GM12878 (cell line): ENCODE results near the gene IGFBP6. TPM values are rescaled to one million over a fixed set of nuclear protein-coding genes. Genes with fewer than 3 reads are reported as not detected.

Source experiments
- ATAC-seq: fragments of 200-7000 bp; cut with Tn5 transposase; 3 replicates; pipeline ENCODE4 v1.9.1; 2020; ENCODE audit warnings: mild to moderate bottlenecking, moderate library complexity
- BruUV-seq: library from RNA; stranded (reverse); fragments of 400-500 nt; replicated peaks from 2 replicates; lab custom pipeline; 2021; lab: Mats Ljungman, UMichigan
- CTCF ChIA-PET: fragments of 300-600 bp; sonication (Branson Sonifier 250); formaldehyde crosslinking; extraction: SDS; loops from one replicate; lab custom pipeline; 2021; ENCODE audit warnings: inconsistent platforms; lab: Yijun Ruan, JAX
- POLR2A ChIA-PET: fragments of 350-600 bp; formaldehyde crosslinking; extraction: SDS; loops from one replicate; lab custom pipeline; 2021; ENCODE audit warnings: inconsistent platforms; lab: Charles Lee
- RAD21 ChIA-PET: fragments of 300-600 bp; sonication (Branson Sonifier 250); formaldehyde crosslinking; loops from one replicate; lab custom pipeline; 2023; ENCODE audit warnings: antibody characterized with exemption; ENCODE audit not compliant: unreplicated experiment; lab: Charles Lee
- SMC1A ChIA-PET: fragments of 300-600 bp; sonication (Branson Sonifier 250); formaldehyde crosslinking; loops from one replicate; lab custom pipeline; 2023; ENCODE audit not compliant: unreplicated experiment, uncharacterized antibody; lab: Charles Lee
- DNase-seq: peaks from one replicate; pipeline ENCODE4 v3.0.0-alpha.2; 2011; ENCODE audit warnings: low read depth, low spot score
- FAIRE-seq: peaks from 3 replicates; lab custom pipeline; 2011; peaks lifted over from hg19 to GRCh38; lab: Jason Lieb, UNC
- H2AFZ ChIP-seq: 2 replicates; pipeline ENCODE4 v1.6.0; 2011; ENCODE audit warnings: low read depth, low read length, control low read depth; ENCODE audit not compliant: control insufficient read depth
- H3K27ac ChIP-seq: 2 replicates; pipeline ENCODE4 v1.5.1; 2011; ENCODE audit warnings: control low read depth; ENCODE audit not compliant: control insufficient read depth, insufficient read depth
- H3K27me3 ChIP-seq, 2 experiments: replicated peaks in 1 of 2; 2 replicates each; pipeline versions ENCODE4 v1.6.0 to v1.6.1; 2011; ENCODE audit warnings: low read length in 1 of 2; ENCODE audit not compliant: control insufficient read depth in 2 of 2, insufficient read depth in 2 of 2
- H3K36me3 ChIP-seq, 2 experiments: 2 replicates each; pipeline ENCODE4 v1.5.1; 2011; ENCODE audit warnings: low read length in 1 of 2; ENCODE audit not compliant: control insufficient read depth in 2 of 2, insufficient read depth in 2 of 2
- H3K4me1 ChIP-seq: 2 replicates; pipeline ENCODE4 v1.6.1; 2011; ENCODE audit warnings: mild to moderate bottlenecking, low read length, moderate library complexity, mixed read lengths; ENCODE audit not compliant: control insufficient read depth, insufficient read depth
- H3K4me2 ChIP-seq: 2 replicates; pipeline ENCODE4 v1.6.0; 2011; ENCODE audit warnings: control low read depth; ENCODE audit not compliant: control insufficient read depth, insufficient read depth
- H3K4me3 ChIP-seq: fragments of 200-600 bp; sonication (generic); 2 replicates; pipeline ENCODE4 v1.5.1; 2016
- H3K79me2 ChIP-seq: 2 replicates; pipeline ENCODE4 v1.6.0; 2011; ENCODE audit warnings: low read length; ENCODE audit not compliant: control insufficient read depth, insufficient read depth
- H3K9ac ChIP-seq: 2 replicates; pipeline ENCODE4 v1.8.0; 2011; ENCODE audit warnings: low read length, control low read depth, mixed read lengths; ENCODE audit not compliant: control insufficient read depth, insufficient read depth
- H3K9me3 ChIP-seq: replicated peaks from 3 replicates; pipeline ENCODE4 v1.5.1; 2011; ENCODE audit warnings: mild to moderate bottlenecking, low read length; ENCODE audit not compliant: control insufficient read depth, insufficient read depth
- H4K20me1 ChIP-seq: 2 replicates; pipeline ENCODE4 v1.6.0; 2011; ENCODE audit not compliant: control insufficient read depth, insufficient read depth
- JUND ChIP-seq: IDR thresholded peaks from 2 replicates; pipeline ENCODE4 v1.6.1; 2012; ENCODE audit warnings: low read depth, mild to moderate bottlenecking, low read length, improper control_type of control experiment, moderate library complexity
- MXI1 ChIP-seq: fragments of 150-350 bp; IDR thresholded peaks from 2 replicates; pipeline ENCODE4 v1.6.1; 2011; ENCODE audit warnings: low read depth, mild to moderate bottlenecking, inconsistent platforms, low read length, improper control_type of control experiment
- MYC ChIP-seq: IDR thresholded peaks from 2 replicates; pipeline ENCODE4 v1.6.1; 2011; ENCODE audit warnings: mild to moderate bottlenecking, low read length, moderate library complexity, inconsistent platforms; ENCODE audit not compliant: insufficient read depth, insufficient replicate concordance, insufficient read length, severe bottlenecking
- NFYA ChIP-seq: IDR thresholded peaks from 2 replicates; pipeline ENCODE4 v1.6.1; 2011; ENCODE audit warnings: low read depth, mild to moderate bottlenecking, low read length, improper control_type of control experiment, borderline replicate concordance
- RFX5 ChIP-seq: IDR thresholded peaks from 2 replicates; pipeline ENCODE4 v1.6.1; 2011; ENCODE audit warnings: low read depth, low read length, improper control_type of control experiment
- TCF12 ChIP-seq: IDR thresholded peaks from 2 replicates; pipeline ENCODE4 v1.6.1; 2011; ENCODE audit warnings: low read depth, mild to moderate bottlenecking, low read length
- ZNF217 ChIP-seq: fragments of 450-650 bp; IDR thresholded peaks from 2 replicates; pipeline ENCODE4 v1.6.1; 2017; ENCODE audit warnings: antibody characterized with exemption, mild to moderate bottlenecking
- WGBS: methylation state at CpG from one replicate; pipeline ENCODE4 v1.1.6; 2016; ENCODE audit warnings: low lambda C conversion rate; ENCODE audit not compliant: insufficient replicate concordance, insufficient coverage; ENCODE audit errors: missing lambda C conversion rate; 5-methylcytosine and 5-hydroxymethylcytosine counted together
- in situ Hi-C: fragments of 300-500 bp; cut with MboI; formaldehyde crosslinking; loops from 9 replicates; pipeline ENCODE4 v1.14.3; 2018; ENCODE audit warnings: mixed read lengths
- intact Hi-C: fragments of 100-400 bp; cut with micrococcal nuclease; formaldehyde crosslinking; loops from one replicate; pipeline ENCODE4 v1.14.2; 2022; ENCODE audit not compliant: unreplicated experiment
- polyA plus RNA-seq, 11 experiments: library from polyadenylated mRNA; depleted of rRNA in 4 of 11; unstranded in 6 of 11; stranded (reverse) in 5 of 11; fragments of >200 nt; fragmentation: Nextera tagmentation in 4 of 11; fragmentation: Illumina TruSeq in 1 of 11; extraction: Ambion mirVana in 4 of 11; extraction: Trizol in 1 of 11; gene quantifications; 1 replicate in 1 of 11; 2 replicates in 10 of 11; pipeline versions ENCODE4 v1.2.1 to v1.2.3, GENCODE V29; 2011 to 2016; ENCODE audit warnings: inconsistent platforms in 2 of 11, missing spikeins in 2 of 11, low read depth in 1 of 11
- total RNA-seq, 4 experiments: library from RNA; depleted of rRNA in 3 of 4; stranded (reverse); fragments of >200 nt in 3 of 4; fragmentation: Illumina TruSeq in 1 of 4; extraction: Trizol in 1 of 4; gene quantifications; 2 replicates each; pipeline versions ENCODE4 v1.2.1 to v1.2.3, GENCODE V29; 2013 to 2021
- TF ChIP-seq, protein P1 (sequence below): IDR thresholded peaks from 2 replicates; pipeline ENCODE4 v1.6.1; 2012; ENCODE audit warnings: improper control_type of control experiment, low read depth, low read length; ENCODE audit not compliant: insufficient replicate concordance
- TF ChIP-seq, protein P2 (sequence below): fragments of 450-650 bp; IDR thresholded peaks from 2 replicates; pipeline ENCODE4 v1.6.1; 2018; ENCODE audit warnings: mild to moderate bottlenecking, low read depth, moderate library complexity; ENCODE audit not compliant: partially characterized antibody
- TF ChIP-seq, protein P3 (sequence below): fragments of 450-650 bp; conservative IDR thresholded peaks from 2 replicates; pipeline ENCODE4 v1.6.1; 2017; ENCODE audit warnings: mild to moderate bottlenecking, moderate library complexity
- TF ChIP-seq, protein P4 (sequence below): IDR thresholded peaks from 2 replicates; pipeline ENCODE4 v1.6.1; 2012; ENCODE audit warnings: low read depth, low read length, improper control_type of control experiment

Gene IGFBP6
- total and polyA plus RNA-seq, 10 of the 15 experiments (the other 5 are each of a cell fraction or from before 2014, with no cell fraction given) = 0.09 to 0.87 (median 0.56) TPM; not detected in 3

DNA sequence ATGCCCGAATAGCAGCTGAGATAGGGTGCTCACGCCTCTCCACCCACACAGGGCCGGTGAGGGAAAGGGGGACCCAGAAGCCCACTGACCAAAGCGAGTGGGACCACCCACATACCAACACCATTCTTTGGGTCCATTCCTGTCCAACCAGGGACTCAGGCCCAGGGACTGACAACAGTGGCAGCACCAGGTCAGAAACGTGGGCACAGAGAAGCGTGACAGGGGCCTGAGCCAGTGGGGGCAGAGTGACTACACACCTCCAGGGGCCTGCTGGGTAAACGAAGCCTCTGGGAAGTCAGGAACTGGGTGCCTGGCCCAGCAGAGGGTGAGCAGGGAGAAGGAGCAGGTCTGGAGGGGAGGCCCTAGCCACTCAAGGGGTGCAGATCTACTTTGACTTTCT is 32.0 kb upstream of the IGFBP6 start:
- Histone ChIP-seq H3K9me3 (no peaks in the 10 kb centered on the region), H3K27me3 (no peaks in the 10 kb centered on the region), H3K79me2 (no peaks in the 10 kb centered on the region), H3K4me1 (no peaks in the 10 kb centered on the region), H3K9ac (no peak overlapping the region), H3K4me2 (no peak overlapping the region), H2AFZ (no peak overlapping the region), H4K20me1 (no peaks in the 10 kb centered on the region; the same call in 1 of the 2 replicates), H3K36me3 (peaks cover 6 to 7% of the 10 kb centered on the region in 2 experiments; a peak in 3 of 4 replicates), H3K27ac (no peak overlapping the region), H3K4me3 (no peak overlapping the region)
- BruUV-seq = TSS peak; percentile 33
- in situ Hi-C loops = no loop called here
- DNase-seq = no peak
- ChIA-PET SMC1A (interaction anchor here (0.5 to 7.8 kb wide), 20 partner anchors 10 to 255 kb away, joined by 3 to 126 read pairs (median 4); partner anchors contain the start of genes SOAT2 and SPRYD3), RAD21 (interaction anchor here (0.8 to 4.5 kb wide), 19 partner anchors 12 to 279 kb away, joined by 3 to 84 read pairs (median 5); partner anchors contain the start of genes IGFBP6, SOAT2 and SPRYD3), CTCF (interaction anchor here (0.7 to 12.1 kb wide), 43 partner anchors 8 to 317 kb away, joined by 3 to 355 read pairs (median 6); partner anchors contain the start of genes AAAS, EIF4B, ESPL1 and IGFBP6), POLR2A (interaction anchor here (0.7 to 2.6 kb wide), 5 partner anchors 11 to 37 kb away, joined by 3 to 7 read pairs (median 3); partner anchors contain the start of genes IGFBP6, SOAT2 and SPRYD3)
- intact Hi-C loops = loop anchor here (5.0 kb wide), 1 partner anchor 92 kb away; no protein-coding TSS in a partner anchor
- ATAC-seq = no peak
- 64% methylated on average over 7 of the region's 7 CpGs for WGBS
- no peak for FAIRE-seq
- TF ChIP-seq NFYA (no peak), JUND (no peak), TCF12 (no peak), ZNF217 (no peak), MXI1 (no peak), MYC (no peak), RFX5 (no peak)
- TF ChIP-seq, protein P1, sequence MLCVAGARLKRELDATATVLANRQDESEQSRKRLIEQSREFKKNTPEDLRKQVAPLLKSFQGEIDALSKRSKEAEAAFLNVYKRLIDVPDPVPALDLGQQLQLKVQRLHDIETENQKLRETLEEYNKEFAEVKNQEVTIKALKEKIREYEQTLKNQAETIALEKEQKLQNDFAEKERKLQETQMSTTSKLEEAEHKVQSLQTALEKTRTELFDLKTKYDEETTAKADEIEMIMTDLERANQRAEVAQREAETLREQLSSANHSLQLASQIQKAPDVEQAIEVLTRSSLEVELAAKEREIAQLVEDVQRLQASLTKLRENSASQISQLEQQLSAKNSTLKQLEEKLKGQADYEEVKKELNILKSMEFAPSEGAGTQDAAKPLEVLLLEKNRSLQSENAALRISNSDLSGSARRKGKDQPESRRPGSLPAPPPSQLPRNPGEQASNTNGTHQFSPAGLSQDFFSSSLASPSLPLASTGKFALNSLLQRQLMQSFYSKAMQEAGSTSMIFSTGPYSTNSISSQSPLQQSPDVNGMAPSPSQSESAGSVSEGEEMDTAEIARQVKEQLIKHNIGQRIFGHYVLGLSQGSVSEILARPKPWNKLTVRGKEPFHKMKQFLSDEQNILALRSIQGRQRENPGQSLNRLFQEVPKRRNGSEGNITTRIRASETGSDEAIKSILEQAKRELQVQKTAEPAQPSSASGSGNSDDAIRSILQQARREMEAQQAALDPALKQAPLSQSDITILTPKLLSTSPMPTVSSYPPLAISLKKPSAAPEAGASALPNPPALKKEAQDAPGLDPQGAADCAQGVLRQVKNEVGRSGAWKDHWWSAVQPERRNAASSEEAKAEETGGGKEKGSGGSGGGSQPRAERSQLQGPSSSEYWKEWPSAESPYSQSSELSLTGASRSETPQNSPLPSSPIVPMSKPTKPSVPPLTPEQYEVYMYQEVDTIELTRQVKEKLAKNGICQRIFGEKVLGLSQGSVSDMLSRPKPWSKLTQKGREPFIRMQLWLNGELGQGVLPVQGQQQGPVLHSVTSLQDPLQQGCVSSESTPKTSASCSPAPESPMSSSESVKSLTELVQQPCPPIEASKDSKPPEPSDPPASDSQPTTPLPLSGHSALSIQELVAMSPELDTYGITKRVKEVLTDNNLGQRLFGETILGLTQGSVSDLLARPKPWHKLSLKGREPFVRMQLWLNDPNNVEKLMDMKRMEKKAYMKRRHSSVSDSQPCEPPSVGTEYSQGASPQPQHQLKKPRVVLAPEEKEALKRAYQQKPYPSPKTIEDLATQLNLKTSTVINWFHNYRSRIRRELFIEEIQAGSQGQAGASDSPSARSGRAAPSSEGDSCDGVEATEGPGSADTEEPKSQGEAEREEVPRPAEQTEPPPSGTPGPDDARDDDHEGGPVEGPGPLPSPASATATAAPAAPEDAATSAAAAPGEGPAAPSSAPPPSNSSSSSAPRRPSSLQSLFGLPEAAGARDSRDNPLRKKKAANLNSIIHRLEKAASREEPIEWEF = no peak
- TF ChIP-seq, protein P2, sequence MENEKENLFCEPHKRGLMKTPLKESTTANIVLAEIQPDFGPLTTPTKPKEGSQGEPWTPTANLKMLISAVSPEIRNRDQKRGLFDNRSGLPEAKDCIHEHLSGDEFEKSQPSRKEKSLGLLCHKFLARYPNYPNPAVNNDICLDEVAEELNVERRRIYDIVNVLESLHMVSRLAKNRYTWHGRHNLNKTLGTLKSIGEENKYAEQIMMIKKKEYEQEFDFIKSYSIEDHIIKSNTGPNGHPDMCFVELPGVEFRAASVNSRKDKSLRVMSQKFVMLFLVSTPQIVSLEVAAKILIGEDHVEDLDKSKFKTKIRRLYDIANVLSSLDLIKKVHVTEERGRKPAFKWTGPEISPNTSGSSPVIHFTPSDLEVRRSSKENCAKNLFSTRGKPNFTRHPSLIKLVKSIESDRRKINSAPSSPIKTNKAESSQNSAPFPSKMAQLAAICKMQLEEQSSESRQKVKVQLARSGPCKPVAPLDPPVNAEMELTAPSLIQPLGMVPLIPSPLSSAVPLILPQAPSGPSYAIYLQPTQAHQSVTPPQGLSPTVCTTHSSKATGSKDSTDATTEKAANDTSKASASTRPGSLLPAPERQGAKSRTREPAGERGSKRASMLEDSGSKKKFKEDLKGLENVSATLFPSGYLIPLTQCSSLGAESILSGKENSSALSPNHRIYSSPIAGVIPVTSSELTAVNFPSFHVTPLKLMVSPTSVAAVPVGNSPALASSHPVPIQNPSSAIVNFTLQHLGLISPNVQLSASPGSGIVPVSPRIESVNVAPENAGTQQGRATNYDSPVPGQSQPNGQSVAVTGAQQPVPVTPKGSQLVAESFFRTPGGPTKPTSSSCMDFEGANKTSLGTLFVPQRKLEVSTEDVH = no peak
- TF ChIP-seq, protein P3, sequence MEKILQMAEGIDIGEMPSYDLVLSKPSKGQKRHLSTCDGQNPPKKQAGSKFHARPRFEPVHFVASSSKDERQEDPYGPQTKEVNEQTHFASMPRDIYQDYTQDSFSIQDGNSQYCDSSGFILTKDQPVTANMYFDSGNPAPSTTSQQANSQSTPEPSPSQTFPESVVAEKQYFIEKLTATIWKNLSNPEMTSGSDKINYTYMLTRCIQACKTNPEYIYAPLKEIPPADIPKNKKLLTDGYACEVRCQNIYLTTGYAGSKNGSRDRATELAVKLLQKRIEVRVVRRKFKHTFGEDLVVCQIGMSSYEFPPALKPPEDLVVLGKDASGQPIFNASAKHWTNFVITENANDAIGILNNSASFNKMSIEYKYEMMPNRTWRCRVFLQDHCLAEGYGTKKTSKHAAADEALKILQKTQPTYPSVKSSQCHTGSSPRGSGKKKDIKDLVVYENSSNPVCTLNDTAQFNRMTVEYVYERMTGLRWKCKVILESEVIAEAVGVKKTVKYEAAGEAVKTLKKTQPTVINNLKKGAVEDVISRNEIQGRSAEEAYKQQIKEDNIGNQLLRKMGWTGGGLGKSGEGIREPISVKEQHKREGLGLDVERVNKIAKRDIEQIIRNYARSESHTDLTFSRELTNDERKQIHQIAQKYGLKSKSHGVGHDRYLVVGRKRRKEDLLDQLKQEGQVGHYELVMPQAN = no peak
- TF ChIP-seq, protein P4, sequence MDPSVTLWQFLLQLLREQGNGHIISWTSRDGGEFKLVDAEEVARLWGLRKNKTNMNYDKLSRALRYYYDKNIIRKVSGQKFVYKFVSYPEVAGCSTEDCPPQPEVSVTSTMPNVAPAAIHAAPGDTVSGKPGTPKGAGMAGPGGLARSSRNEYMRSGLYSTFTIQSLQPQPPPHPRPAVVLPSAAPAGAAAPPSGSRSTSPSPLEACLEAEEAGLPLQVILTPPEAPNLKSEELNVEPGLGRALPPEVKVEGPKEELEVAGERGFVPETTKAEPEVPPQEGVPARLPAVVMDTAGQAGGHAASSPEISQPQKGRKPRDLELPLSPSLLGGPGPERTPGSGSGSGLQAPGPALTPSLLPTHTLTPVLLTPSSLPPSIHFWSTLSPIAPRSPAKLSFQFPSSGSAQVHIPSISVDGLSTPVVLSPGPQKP = no peak
